AG08396 (cell line): Measurements from ENCODE around the gene KCTD4.

Experiments used
- DNase-seq: peaks from one replicate; pipeline ENCODE4 v3.0.0; 2012; ENCODE audit warnings: low spot score, mixed read lengths

Gene KCTD4

GRCh38 chr13:45174478-45174877, 26.4 kb downstream of the KCTD4 start:
- DNase-seq = no peak

DNA sequence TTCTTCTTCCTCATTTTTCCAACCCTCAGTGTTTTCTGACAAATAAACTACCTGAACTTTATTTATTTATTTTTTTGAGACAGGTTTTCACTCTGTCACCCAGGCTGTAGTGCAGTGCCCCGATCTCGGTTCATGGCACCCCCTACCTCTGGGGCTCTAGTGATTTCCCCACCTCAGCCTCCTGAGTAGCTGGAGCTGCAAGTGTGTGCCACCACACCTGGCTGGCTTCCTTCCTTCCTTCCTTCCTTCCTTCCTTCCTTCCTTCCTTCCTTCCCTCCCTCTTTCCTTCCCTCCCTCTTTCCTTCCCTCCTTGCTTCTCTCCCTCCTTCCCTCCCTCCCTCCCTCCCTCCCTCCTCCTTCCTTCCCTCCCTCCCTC, 32.3 kb downstream of the KCTD4 start:
- DNase-seq = no peak

DNA sequence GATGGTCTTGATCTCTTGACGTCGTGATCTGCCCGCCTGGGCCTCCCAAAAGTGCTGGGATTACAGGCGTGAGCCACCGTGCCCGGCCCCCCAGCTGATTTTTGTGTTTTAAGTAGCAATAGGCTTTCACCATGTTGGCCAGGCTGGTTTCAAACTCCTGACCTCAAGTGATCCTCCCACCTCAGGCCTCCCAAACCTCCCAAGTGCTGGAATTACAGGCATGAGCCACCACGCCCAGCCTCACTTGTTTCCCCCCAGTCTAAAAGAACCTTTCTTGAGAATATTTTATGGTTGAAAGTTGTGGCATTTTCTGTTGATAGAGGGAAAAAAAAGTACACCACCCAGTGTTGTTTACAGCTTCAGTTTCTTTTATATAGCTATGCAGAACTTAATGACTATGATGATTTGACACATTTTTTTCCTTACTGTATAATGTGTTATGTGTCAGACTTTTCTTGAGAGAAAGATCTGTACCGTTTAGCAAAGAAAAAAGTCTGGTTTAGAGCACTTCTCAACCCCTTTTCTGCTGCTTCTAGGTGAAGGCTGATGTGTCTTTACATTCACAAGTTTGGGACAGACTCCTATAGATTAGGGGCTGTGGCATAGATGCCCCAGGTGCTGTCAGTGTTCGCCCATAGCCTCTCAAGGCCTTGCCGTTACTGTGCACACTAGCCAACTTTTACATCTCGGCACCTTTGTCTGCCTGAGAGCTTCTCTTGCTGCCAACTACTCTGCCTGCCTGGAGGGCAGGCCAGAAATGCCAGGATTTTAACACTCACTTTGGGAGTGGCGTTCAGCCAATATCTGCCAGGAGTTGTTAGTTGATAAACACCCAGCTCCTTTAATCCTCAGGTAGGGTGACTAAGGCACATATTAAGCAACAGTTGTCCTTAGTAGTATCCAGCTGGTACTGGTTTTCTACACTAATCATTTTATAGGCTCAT, 33.0 kb downstream of the KCTD4 start:
- DNase-seq = no peak

DNA sequence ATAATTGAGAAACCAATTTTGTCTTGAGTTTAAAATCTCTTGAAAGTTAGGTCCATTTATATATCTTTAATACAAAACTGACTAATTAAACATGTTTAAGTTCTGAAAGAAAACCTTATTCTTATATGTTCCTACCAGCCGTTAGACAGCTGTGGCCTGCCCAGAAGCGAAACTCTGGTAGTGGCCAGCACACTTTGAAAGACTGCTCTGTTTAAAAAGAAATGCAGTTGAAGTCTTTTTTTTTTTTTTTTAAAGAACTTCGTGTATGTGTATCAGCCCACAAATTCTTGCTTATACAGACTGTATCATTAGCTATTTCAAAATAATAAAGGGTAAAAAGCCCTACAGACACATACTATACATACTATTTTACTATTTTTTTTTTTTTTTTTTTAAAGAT, 34.0 kb downstream of the KCTD4 start:
- DNase-seq = no peak

DNA sequence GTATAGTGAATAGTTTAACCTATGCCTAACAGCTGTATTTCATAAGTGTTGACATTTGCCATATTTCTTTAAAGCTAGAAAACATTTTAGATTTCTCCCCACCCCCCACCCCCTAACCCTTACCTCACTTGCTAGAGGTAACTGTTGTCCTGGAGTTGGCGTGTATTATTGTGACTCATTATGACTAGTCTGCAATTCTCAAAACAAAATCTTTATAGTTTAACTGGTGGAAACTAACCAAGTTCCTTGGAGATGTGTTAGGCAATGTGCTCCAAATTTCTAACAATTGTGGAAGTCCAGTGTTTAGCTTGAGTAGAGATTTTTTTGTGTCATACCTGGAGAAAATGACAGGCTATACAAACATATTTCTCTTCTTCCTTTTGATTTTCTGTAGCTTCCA, 38.0 kb downstream of the KCTD4 start:
- DNase-seq = peak; percentile 64

- peak; percentile 14 for DNase-seq
Measured at GRCh38 chr13:45162194-45162593, 38.7 kb downstream of the KCTD4 start.

GRCh38 chr13:45156565-45157361, 44.1 kb downstream of the KCTD4 start:
- no peak for DNase-seq

DNA sequence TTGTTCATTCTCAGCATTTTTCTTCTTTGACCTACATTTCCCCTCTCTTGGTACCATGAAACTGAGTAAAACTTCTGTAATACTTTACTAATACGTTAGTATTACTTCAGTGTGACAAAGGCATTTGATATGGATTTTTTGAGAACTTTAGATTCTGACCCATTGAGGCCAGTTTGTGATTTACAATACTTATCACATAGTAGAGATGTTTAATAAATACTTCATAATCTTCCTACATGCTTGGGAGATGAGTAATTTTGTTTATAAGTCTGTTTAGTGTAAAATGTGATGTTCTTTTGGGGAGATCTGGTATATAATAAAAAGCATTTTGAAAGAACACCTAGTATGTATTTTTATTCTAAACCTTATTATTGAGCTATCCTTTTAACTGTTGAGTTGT, 50.9 kb downstream of the KCTD4 start:
- no peak for DNase-seq

DNA sequence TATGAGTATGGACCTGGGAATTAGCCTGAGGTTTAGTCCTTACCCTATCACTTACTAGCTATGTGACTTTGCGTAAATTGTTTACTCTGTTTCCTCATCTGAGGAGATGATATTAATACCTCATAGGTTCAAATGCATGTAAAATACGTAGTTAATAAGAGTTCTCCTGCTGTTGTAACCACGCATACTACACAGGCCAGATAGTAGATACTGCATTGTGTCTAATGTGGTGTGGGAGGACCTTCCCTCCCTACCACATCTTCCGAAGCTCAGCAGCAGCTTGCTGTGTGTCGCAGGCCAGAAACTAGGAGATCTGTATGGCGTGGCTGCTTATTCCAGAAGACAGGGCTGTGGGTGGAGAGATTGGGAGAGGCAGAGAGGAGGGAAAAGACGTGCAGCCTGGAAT, 57.5 kb downstream of the KCTD4 start:
- DNase-seq = peak; percentile 5
